ENCODE measurements around the gene PPT2. TPM values are rescaled to one million over a fixed set of nuclear protein-coding genes. Genes with fewer than 3 reads are reported as not detected.

PPT2 gene
- total RNA-seq, 1 experiment from 2014 or later, result 14.4 TPM

GRCh38 chr6:32194825-32195651, 41.1 kb downstream of the PPT2 start:
- Histone ChIP-seq H3K9me3 (ENCODE audit: low read length) (no peaks in the 10 kb centered on the region), H3K27ac (ENCODE audit: low read length) (peak overlapping the region; percentile 81), H3K9me2 (replicated peaks; ENCODE audit: insufficient read depth, low read length) (no peaks in the 10 kb centered on the region), H3K4me1 (ENCODE audit: low read length) (peaks cover 61% of the 10 kb centered on the region), H3K79me2 (ENCODE audit: low read length) (peaks cover 25% of the 10 kb centered on the region), H4K20me1 (ENCODE audit: insufficient read depth, low read depth, low read length) (no peaks in the 10 kb centered on the region), H3K4me2 (ENCODE audit: low read depth, low read length, poor library complexity, severe bottlenecking) (peak overlapping the region; percentile 100), H2AFZ (ENCODE audit: low read length) (no peak overlapping the region), H3K36me3 (ENCODE audit: insufficient read depth, low read length) (no peaks in the 10 kb centered on the region), H3K4me3 (ENCODE audit: low read length) (peak overlapping the region; percentile 89), H3K9ac (ENCODE audit: low read length) (peak overlapping the region; percentile 98), H3K27me3 (ENCODE audit: low read length) (no peaks in the 10 kb centered on the region)
- DNase-seq, result peak; percentile 81

DNA sequence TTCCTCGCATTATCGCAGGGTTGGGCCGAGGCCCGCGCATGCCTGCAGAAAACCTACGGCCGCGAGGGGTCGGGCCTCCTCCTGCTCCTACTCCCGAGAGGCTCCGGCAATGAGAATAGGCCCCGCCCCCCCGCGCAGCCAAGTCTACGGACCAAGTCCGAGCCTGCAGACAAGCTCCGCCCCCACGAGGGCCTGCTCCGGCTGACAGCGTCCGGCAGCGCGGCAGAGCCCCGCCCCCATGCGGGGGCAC, 41.6 kb downstream of the PPT2 start:
- H3K4me1 ChIP-seq (ENCODE audit: low read length), result peaks cover 58% of the 10 kb centered on the region
- peak overlapping the region; percentile 89; the same call in 1 of the 2 replicates for H3K4me3 ChIP-seq (ENCODE audit: low read length)
- no peaks in the 10 kb centered on the region for H4K20me1 ChIP-seq (ENCODE audit: insufficient read depth, low read depth, low read length)
- no peaks in the 10 kb centered on the region for H3K27me3 ChIP-seq (ENCODE audit: low read length)
- H3K9me2 ChIP-seq (replicated peaks; ENCODE audit: insufficient read depth, low read length), result no peaks in the 10 kb centered on the region
- H3K9ac ChIP-seq (ENCODE audit: low read length), result peak overlapping the region; percentile 98
- H3K9me3 ChIP-seq (ENCODE audit: low read length), result no peaks in the 10 kb centered on the region
- peak overlapping the region; percentile 100 for H3K4me2 ChIP-seq (ENCODE audit: low read depth, low read length, poor library complexity, severe bottlenecking)
- no peak overlapping the region; the same call in 1 of the 2 replicates for H3K27ac ChIP-seq (ENCODE audit: low read length)
- no peaks in the 10 kb centered on the region for H3K36me3 ChIP-seq (ENCODE audit: insufficient read depth, low read length)
- peak; percentile 100 for DNase-seq
- H2AFZ ChIP-seq (ENCODE audit: low read length), result no peak overlapping the region
- H3K79me2 ChIP-seq (ENCODE audit: low read length), result peaks cover 22% of the 10 kb centered on the region

DNA sequence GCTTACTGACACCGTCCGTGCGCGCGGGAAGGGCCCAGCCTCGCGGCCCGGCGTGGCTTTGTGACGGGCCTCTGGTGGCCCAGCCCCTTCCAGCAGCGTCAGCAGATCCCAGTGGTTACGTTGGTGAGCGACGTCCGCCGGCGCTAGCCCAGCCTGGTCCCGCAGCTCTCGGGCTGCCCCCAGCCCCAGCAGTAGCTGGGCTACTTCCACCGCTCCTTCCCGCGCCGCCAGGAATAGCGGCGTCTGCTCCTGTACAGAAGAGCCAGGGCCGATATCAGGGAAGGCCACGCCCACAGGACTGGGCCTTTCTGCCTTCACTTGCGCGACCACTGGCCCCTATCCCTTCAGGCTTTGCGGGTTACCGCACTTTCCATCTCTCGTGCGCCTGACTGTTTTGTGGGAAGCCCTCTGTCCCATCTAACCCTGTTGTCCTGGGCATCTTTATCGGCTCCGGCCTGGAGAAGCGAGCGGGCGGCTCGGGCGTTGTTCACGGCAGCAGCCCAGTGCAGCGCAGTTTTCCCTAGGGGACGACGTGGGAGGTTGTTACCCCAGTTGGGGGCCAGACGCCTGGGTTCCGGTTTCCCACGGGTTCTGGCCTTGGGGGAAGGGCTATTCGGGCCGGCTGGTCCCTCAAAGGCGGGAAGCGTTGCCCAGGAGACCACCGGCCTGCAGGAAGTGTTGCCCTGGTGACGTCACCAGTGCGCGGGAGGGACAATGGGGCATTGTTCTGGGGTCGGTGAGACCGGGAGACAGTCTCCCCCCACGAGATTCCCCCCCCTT, 42.2 kb downstream of the PPT2 start:
- H3K4me1 ChIP-seq (ENCODE audit: low read length), result peaks cover 54% of the 10 kb centered on the region
- H3K9me2 ChIP-seq (replicated peaks; ENCODE audit: insufficient read depth, low read length), result no peaks in the 10 kb centered on the region
- peak overlapping the region; percentile 98 for H3K4me2 ChIP-seq (ENCODE audit: low read depth, low read length, poor library complexity, severe bottlenecking)
- H2AFZ ChIP-seq (ENCODE audit: low read length), result peak overlapping the region; percentile 33; the same call in 1 of the 2 replicates
- H3K9me3 ChIP-seq (ENCODE audit: low read length), result no peaks in the 10 kb centered on the region
- no peaks in the 10 kb centered on the region for H4K20me1 ChIP-seq (ENCODE audit: insufficient read depth, low read depth, low read length)
- peak overlapping the region; percentile 88 for H3K4me3 ChIP-seq (ENCODE audit: low read length)
- DNase-seq, result peak; percentile 96
- H3K27me3 ChIP-seq (ENCODE audit: low read length), result no peaks in the 10 kb centered on the region
- no peaks in the 10 kb centered on the region for H3K36me3 ChIP-seq (ENCODE audit: insufficient read depth, low read length)
- peaks cover 18% of the 10 kb centered on the region for H3K79me2 ChIP-seq (ENCODE audit: low read length)
- H3K9ac ChIP-seq (ENCODE audit: low read length), result peak overlapping the region; percentile 94
- peak overlapping the region; percentile 83 for H3K27ac ChIP-seq (ENCODE audit: low read length)

DNA sequence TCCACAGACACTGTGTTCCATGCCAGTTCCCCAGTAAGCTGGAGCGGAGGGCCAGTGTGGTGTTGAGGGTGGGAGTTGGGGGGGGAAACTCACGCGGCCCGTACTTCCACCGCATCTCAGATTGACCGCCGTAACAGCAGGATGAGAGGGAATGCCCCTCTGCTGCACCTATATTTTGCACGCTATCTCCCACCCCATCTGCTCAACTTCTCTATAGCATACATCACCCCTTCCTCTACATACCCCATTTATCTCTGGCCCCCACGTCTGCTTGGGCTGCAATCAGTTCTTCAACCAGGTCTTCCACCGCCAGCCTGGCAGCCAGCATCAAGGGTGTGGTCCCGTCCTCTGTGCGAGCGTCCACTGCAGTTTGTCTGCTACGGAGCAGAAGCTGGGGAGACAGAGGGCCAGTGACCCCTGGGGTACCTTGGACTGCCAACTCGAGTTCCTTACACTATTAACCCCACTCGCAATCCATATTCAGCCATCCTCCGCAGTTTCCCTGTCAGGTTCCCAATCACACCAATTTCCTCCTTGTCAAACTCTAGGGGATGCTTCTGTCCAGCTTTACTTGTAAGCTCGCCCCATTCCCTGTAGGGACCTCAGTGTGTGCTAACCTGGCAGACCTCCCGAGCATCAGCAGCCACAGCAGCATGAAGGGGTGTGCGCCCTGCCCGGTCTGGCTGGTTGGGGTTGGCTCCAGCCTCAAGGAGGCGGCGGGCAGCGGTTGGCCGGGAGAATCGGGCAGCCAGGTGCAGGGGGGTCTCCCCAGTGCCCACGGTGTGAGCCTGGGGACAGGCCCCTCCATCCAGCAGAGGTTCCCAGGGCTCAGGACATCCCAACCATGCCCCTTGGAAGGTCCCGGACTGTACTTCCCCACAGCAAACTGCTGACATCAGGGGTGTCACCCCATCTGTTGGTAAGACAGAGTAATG, 43.0 kb downstream of the PPT2 start:
- Histone ChIP-seq H3K79me2 (ENCODE audit: low read length) (peaks cover 10% of the 10 kb centered on the region), H3K27ac (ENCODE audit: low read length) (peak overlapping the region; percentile 83; the same call in 1 of the 2 replicates), H3K9me3 (ENCODE audit: low read length) (no peaks in the 10 kb centered on the region), H3K36me3 (ENCODE audit: insufficient read depth, low read length) (no peaks in the 10 kb centered on the region), H3K4me1 (ENCODE audit: low read length) (peaks cover 45% of the 10 kb centered on the region), H4K20me1 (ENCODE audit: insufficient read depth, low read depth, low read length) (no peaks in the 10 kb centered on the region), H3K9ac (ENCODE audit: low read length) (peak overlapping the region; percentile 94), H2AFZ (ENCODE audit: low read length) (peak overlapping the region; percentile 33; the same call in 1 of the 2 replicates), H3K9me2 (replicated peaks; ENCODE audit: insufficient read depth, low read length) (no peaks in the 10 kb centered on the region), H3K4me2 (ENCODE audit: low read depth, low read length, poor library complexity, severe bottlenecking) (peak overlapping the region; percentile 98), H3K4me3 (ENCODE audit: low read length) (peak overlapping the region; percentile 88), H3K27me3 (ENCODE audit: low read length) (no peaks in the 10 kb centered on the region)
- DNase-seq, result peak; percentile 62

- H3K9me3 ChIP-seq (ENCODE audit: low read length), result no peaks in the 10 kb centered on the region
- no peaks in the 10 kb centered on the region for H3K36me3 ChIP-seq (ENCODE audit: insufficient read depth, low read length)
- no peak for DNase-seq
- H3K9me2 ChIP-seq (replicated peaks; ENCODE audit: insufficient read depth, low read length), result no peaks in the 10 kb centered on the region
- no peaks in the 10 kb centered on the region for H3K27me3 ChIP-seq (ENCODE audit: low read length)
- peaks cover 36% of the 10 kb centered on the region for H3K4me1 ChIP-seq (ENCODE audit: low read length)
- no peaks in the 10 kb centered on the region for H3K79me2 ChIP-seq (ENCODE audit: low read length)
- H3K9ac ChIP-seq (ENCODE audit: low read length), result no peak overlapping the region
- H3K4me3 ChIP-seq (ENCODE audit: low read length), result no peak overlapping the region
- no peaks in the 10 kb centered on the region for H4K20me1 ChIP-seq (ENCODE audit: insufficient read depth, low read depth, low read length)
- H2AFZ ChIP-seq (ENCODE audit: low read length), result no peak overlapping the region
- H3K27ac ChIP-seq (ENCODE audit: low read length), result no peak overlapping the region
- H3K4me2 ChIP-seq (ENCODE audit: low read depth, low read length, poor library complexity, severe bottlenecking), result no peak overlapping the region
Observed at GRCh38 chr6:32198345-32198696, 44.4 kb downstream of the PPT2 start.

DNA sequence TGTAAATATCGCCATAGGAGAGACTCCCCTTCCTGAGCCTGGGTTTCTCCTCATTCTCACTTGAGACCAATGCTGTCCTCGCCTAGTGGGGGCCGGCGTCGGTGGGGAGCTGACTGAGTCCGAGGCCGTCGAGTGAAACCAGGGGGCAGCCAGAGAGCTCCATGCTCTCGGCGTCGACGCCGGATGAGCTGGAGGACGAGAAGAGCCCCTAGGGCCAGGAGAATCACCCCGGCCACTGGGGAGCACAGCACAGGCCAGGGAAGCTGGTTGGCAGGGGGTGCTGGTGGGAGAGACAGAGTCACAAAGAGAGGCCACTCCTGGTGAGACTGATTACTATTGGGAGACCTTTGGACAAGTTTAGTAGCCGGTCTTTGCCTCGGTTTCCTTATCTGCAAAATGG, 44.9 kb downstream of the PPT2 start:
- Histone ChIP-seq H3K4me2 (ENCODE audit: low read depth, low read length, poor library complexity, severe bottlenecking) (no peak overlapping the region), H3K36me3 (ENCODE audit: insufficient read depth, low read length) (no peaks in the 10 kb centered on the region), H3K27ac (ENCODE audit: low read length) (no peak overlapping the region), H3K9me3 (ENCODE audit: low read length) (no peaks in the 10 kb centered on the region), H3K79me2 (ENCODE audit: low read length) (no peaks in the 10 kb centered on the region), H2AFZ (ENCODE audit: low read length) (no peak overlapping the region), H4K20me1 (ENCODE audit: insufficient read depth, low read depth, low read length) (no peaks in the 10 kb centered on the region), H3K9me2 (replicated peaks; ENCODE audit: insufficient read depth, low read length) (no peaks in the 10 kb centered on the region), H3K27me3 (ENCODE audit: low read length) (no peaks in the 10 kb centered on the region), H3K9ac (ENCODE audit: low read length) (no peak overlapping the region), H3K4me1 (ENCODE audit: low read length) (peaks cover 33% of the 10 kb centered on the region), H3K4me3 (ENCODE audit: low read length) (no peak overlapping the region)
- DNase-seq, result peak; percentile 35

DNA sequence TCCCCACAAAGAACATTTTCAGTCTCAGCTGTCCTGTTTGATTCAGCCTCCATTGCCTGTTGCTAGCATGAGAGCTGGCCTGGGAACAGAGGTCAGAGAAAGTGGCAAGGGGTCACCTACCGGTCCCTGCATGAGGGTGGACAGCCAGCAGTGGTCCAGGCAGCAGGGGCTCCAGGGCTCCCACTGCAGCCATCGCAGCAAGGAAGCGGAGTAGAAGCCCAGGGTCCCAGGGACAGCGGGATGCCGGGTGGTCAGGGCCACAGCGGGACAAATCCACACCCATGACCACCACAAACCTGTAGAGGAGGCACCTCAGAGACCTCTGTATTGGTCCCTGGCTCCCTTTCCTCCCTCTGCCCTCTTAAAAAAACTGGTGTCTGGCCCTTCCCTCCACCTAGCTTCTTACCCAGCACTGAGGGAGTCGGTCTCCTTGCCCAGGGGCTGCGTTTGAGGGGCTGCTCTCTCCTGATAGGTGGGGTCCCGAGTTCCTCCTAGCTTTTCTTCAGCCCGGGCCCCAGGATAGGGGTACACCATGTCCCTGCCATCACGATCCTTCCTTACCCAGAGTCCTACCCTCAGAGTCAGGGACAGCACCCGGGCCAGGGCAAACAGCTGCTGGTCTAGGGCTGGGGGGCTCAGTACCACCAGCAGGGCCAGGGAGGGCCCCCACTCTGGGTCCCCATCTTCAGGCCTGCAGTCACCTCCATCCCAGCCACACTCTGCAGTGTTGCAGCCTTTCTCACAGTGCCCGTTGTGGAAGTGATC, 47.0 kb downstream of the PPT2 start:
- H3K27ac ChIP-seq (ENCODE audit: low read length), result no peak overlapping the region
- peaks cover 18% of the 10 kb centered on the region for H3K4me1 ChIP-seq (ENCODE audit: low read length)
- no peak overlapping the region for H3K4me2 ChIP-seq (ENCODE audit: low read depth, low read length, poor library complexity, severe bottlenecking)
- no peak overlapping the region for H3K9ac ChIP-seq (ENCODE audit: low read length)
- no peaks in the 10 kb centered on the region for H3K79me2 ChIP-seq (ENCODE audit: low read length)
- peak; percentile 29 for DNase-seq
- no peaks in the 10 kb centered on the region for H3K27me3 ChIP-seq (ENCODE audit: low read length)
- H4K20me1 ChIP-seq (ENCODE audit: insufficient read depth, low read depth, low read length), result no peaks in the 10 kb centered on the region
- H2AFZ ChIP-seq (ENCODE audit: low read length), result no peak overlapping the region
- H3K9me2 ChIP-seq (replicated peaks; ENCODE audit: insufficient read depth, low read length), result no peaks in the 10 kb centered on the region
- no peaks in the 10 kb centered on the region for H3K9me3 ChIP-seq (ENCODE audit: low read length)
- no peak overlapping the region for H3K4me3 ChIP-seq (ENCODE audit: low read length)
- no peaks in the 10 kb centered on the region for H3K36me3 ChIP-seq (ENCODE audit: insufficient read depth, low read length)
